ENCODE data around the gene SART3.
"Not testable (repeated sequence)": the region's sequence is repeated elsewhere in the genome, so short reads cannot be mapped to it uniquely, and the experiment has no call there.

SART3 gene

GRCh38 chr12:108582509-108582908 is 21.5 kb upstream of the SART3 start:
- DNase-seq: no peak

- no peak for DNase-seq
Measured at GRCh38 chr12:108581311-108582227, 20.6 kb upstream of the SART3 start.

GRCh38 chr12:108580531-108580930 is 19.6 kb upstream of the SART3 start:
- DNase-seq: no peak

- DNase-seq: no peak
Measured at GRCh38 chr12:108578813-108579212, 17.8 kb upstream of the SART3 start.

- DNase-seq: no peak
Measured at GRCh38 chr12:108578264-108578663, 17.3 kb upstream of the SART3 start.

GRCh38 chr12:108577458-108577857 is 16.5 kb upstream of the SART3 start:
- DNase-seq: no peak

DNA sequence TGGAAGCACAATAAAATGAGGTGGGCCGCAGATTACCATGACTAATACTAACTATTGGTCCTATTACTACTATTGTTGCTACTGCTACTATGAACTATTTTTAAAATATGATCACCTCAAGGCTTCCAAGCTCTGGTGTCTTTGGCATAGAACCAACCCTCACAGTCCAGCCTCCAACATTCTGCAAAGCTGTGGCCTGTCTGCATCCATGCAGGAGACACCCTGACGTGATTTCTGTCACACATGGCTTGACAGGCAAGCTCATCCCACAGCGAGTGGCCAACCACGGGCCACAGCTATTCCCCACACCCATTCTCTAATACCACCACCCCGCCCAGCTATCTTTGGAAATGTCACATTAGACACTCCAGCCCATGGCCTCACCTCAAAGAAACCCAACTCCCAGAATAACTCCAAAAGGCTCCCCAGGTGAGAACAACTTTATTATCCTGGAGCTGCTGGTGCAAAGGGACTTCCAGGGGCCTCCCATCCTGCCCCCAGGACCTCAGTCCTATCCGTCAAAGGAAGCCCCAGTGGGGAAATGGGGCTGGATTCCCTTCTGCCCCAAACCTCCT is 15.8 kb upstream of the SART3 start:
- DNase-seq: no peak

- no peak for DNase-seq
Measured at GRCh38 chr12:108575199-108575912, 14.4 kb upstream of the SART3 start.

GRCh38 chr12:108574276-108574675 is 13.3 kb upstream of the SART3 start:
- not testable (repeated sequence) for DNase-seq

DNA sequence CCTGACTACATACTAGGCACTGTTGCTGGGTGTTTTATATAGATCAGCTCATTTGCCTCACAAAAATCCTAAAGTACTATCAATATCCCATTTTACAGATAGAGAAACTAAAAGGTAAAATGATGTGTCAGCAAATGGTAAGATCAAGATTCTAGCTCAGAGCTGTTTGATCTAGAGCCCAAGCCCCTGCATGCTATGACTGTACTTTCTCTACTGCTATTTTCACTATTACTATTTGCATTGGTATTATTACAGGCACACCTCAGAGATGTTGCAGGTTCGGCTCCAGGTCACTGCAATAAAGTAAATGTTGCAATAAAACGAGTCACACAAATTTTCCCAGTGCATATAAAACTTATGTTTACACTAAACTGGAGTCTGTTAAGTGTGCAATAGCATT is 12.3 kb upstream of the SART3 start:
- no peak for DNase-seq

DNA sequence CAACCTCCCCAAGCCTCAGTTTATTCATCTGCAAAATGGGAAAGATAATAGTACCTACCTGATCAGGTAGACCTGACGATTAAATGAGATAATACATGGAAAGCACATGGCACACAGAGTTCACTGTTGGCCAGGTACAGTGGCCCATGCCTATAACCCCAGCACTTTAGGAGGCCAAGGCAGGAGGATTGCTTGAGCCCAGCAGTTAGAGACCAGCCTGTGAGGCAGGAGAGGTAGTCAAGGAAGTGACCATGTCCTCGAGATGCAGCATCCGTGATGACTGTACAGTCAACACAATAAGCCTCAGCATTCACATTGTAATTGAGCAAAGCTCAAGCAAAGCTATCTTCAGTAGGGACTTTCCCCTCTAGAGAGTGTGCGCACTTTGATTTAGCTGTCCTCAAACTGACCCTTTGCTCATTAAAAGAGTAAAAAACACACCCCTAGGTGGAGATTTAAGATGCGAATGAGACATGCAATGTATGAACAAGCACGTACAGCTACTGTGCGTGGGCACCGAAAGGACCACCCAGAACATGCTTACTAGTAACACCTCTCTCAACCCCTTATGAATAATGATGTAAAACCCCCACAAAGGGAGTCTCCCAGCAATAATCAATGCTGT is 11.3 kb upstream of the SART3 start:
- no peak for DNase-seq

GRCh38 chr12:108571609-108572165 is 10.7 kb upstream of the SART3 start:
- DNase-seq: no peak

DNA sequence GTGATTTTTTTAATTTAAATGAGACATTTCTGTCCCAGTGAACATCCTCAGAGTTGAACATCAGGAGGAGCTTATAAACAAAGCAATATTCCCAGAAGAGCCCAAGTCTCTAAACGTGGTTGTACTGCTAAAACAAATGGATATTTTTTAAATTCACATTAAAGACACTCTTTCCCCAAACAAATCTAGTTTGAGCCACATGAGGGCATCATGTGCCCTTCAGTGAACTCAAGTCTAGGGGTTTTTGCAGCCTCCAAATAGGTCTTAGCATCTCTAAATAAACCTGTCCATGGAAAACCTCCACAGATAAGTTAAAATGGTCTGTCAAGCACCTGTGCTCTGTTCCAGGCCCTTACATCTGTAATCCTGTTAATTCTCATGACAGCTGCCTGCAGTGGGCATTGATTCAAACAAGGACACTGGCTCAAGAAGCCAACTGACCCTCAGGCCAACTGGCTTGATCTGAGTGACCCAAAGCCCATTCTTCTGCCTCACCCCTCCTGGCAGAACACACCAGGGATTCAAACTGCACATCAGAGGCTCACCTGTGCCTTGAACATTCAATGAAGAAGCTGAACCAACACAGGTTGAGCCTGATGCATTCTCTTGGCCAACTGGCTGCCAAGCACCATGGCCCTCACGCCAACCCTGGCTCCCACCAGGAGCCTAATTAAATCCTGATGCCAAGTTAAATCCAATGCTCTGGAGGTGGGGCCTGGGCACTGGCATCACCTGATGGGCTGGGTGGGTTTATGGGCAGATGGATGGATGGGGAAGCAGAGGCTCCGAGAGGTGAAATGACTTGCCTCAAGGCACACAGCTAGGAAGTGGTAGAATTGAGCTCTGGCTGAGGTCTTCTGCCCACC is 10.0 kb upstream of the SART3 start:
- no peak for DNase-seq

GRCh38 chr12:108568338-108569154 is 7.6 kb upstream of the SART3 start:
- no peak for DNase-seq

- DNase-seq: no peak
Measured at GRCh38 chr12:108567406-108568337, 6.7 kb upstream of the SART3 start.

GRCh38 chr12:108566452-108566851 is 5.5 kb upstream of the SART3 start:
- no peak for DNase-seq

- DNase-seq: peak in 10 of 58 donors; percentile 6 to 42 (median 18)
Measured at GRCh38 chr12:108565976-108566375, 5.0 kb upstream of the SART3 start.

GRCh38 chr12:108565146-108565545 is 4.2 kb upstream of the SART3 start:
- DNase-seq: no peak

All from anterior cingulate cortex (tissue), 58 donors.